NCI-H146 (cell line): ENCODE measurements around the gene KCNK18.
"Not testable (repeated sequence)": the region's sequence is repeated elsewhere in the genome, so short reads cannot be mapped to it uniquely, and the experiment has no call there.

Experiments
- DNase-seq: peaks from one replicate; lab custom pipeline; 2025; lab: John Stamatoyannopoulos, UW

KCNK18 gene

DNA sequence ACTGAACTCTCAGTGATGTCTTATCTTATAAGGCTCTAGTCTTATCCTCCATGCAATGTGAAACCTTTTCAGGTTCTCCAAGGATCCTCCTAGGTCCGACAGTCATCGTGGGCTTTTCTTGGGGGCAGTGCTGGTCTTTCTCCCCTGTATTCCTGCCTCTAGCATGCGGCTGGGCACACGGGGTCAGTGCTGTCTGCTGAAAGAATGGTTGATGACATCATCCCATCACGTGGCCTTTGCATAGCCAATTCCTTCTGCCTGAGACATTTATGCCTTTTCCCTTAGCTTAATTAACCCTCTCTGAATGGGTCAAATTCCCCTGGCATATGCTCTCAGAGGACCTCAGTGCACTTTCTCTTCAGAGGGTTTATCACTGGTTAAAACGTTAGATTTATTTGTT lies 27.0 kb upstream of the KCNK18 start:
- DNase-seq: no peak

GRCh38 chr10:117174439-117175214 lies 22.7 kb upstream of the KCNK18 start:
- DNase-seq: peak; percentile 74

GRCh38 chr10:117175215-117175900 lies 21.9 kb upstream of the KCNK18 start:
- DNase-seq: peak; percentile 52

DNA sequence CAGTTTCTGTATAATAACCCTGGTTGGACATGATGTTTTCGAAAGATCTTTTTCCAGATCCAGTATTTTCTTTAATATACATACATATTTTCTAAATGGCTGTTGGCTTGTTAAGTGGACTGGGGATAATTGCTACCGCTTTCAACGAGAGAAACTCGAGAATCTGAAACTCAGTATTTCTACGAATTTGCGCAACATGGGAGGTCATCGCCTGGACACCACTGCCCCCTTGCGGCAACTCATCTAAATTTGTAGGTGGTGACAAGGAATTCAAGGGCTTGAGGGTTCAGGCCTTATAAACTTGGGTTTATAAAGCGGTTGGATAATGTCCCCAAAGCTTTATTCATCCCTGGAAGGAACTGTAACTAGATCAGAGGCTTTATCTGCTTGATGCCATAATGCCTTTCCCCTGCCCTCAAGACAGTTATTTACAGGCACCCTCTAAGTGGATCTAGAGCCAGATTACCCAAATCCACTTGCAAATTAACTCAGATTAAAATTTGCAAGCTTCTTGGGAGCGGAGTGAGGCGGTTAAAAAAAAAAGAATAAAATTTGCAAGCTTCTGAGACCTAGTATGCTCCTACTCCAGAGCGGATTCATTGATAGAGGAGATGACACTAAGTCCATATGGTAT lies 21.3 kb upstream of the KCNK18 start:
- peak; percentile 70 for DNase-seq

- DNase-seq: no peak
These were observed 19.1 kb upstream of the KCNK18 start for GRCh38 chr10:117178190-117178589.

- DNase-seq: no peak
These were observed 13.0 kb upstream of the KCNK18 start for GRCh38 chr10:117184296-117184695.

- no peak for DNase-seq
These were observed 12.5 kb upstream of the KCNK18 start for GRCh38 chr10:117184821-117185220.

GRCh38 chr10:117185817-117186216 lies 11.5 kb upstream of the KCNK18 start:
- DNase-seq: not testable (repeated sequence)

- DNase-seq: no peak
These were observed 10.3 kb upstream of the KCNK18 start for GRCh38 chr10:117186832-117187615.

- DNase-seq: no peak
These were observed 8.9 kb upstream of the KCNK18 start for GRCh38 chr10:117188371-117188770.

GRCh38 chr10:117189557-117189956 lies 7.7 kb upstream of the KCNK18 start:
- no peak for DNase-seq

- DNase-seq: no peak
These were observed 799 bp downstream of the KCNK18 start for GRCh38 chr10:117198088-117198487.

DNA sequence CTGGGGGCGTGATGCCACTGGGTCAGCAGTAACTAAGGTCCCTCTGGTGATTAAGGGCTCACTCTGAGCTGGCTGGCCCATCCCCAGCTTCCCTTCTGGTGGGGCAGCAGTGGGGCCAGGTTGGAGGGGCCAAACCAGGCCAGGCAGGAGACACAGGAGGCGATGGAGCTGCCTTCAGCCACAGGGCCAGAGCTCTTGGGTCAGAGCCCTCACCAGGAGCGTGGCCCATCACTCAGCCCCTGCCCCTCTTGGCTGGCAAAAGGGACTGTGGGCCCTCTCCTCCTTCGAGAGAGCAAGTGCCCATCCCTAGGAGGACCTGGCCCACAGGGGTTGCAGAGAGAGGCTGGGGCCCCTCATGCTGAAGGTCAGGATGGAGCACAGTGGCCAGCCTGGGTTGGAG lies 4.5 kb downstream of the KCNK18 start:
- no peak for DNase-seq

- no peak for DNase-seq
These were observed 7.0 kb downstream of the KCNK18 start for GRCh38 chr10:117204316-117204715.

- no peak for DNase-seq
These were observed 14.9 kb downstream of the KCNK18 start for GRCh38 chr10:117212176-117212575.

- DNase-seq: no peak
These were observed 17.1 kb downstream of the KCNK18 start for GRCh38 chr10:117214401-117214800.

DNA sequence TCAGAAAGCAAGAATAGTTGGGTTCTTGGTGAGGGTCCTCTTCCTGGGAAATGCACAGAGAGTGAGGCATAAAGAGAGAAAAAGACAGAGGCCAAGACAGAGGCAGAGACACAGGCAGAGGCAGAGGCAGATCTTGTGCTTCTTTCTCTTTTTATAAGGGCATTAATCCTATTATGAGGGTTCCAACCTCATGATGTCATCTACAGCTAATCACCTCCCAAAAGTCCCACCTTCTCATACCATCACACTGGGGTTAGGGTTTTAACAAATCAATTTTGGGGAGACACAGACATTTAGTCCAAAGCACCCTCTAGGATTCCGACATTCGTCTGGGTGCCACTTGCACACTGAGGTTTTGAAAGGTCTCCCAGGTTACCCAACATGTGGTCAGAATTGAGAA lies 17.8 kb downstream of the KCNK18 start:
- DNase-seq: no peak

- DNase-seq: no peak
These were observed 18.7 kb downstream of the KCNK18 start for GRCh38 chr10:117216028-117216427.

DNA sequence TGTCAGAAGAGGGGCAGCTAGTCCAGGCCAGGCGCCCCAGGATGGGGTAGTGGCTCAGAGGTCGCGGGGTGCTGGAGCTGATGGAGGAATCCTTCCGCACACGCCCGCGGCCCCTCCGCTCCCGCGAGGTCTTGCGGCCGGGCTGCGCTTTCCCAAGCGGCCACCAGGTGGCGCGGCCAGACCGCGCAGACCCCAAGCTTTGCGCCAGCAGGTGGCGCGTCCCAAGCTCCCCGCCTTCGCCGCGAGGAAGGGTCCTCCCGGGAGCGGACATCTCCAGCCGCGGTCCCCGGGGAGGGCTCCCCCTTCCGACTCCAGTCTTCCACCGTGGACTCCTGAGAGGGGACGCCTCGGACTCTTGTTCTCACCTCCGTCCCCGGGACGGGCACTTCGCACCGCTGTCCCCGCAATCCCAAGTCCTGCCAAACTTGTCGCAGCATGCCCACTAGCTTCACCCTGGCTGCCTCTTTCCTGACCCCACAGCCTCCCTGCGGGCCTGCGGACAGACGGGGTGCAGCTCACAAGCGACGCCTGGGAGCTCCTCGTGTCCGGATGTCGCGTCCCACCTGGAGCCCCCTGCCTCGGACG lies 19.4 kb downstream of the KCNK18 start:
- DNase-seq: peak; percentile 75

DNA sequence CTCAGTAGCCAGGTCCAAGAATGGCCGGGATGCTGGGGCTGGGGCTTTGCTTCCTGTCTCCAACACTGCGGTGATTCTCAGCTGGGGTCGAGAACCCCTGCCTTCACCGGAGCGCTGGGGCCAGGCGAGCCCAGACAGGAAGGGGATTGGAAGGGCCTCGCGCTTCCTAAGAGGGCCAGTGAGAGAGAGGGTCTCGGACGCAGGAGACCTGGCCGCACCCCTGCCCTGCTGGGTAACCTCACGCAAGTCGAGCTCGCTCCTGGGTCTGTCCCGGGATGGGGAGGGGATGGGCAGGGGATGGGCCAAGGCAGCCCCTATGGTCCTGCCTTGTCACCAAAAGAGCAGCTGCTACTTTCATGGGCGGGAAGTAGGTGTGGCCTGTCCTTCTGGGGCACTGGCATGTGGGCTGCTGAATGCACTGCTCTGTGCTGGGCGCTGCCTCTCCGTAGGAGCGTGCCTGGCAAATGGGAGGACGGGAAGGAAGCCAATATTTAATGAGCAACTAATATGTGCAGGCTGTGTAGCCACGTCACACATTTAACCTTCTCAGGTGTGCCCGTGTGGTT lies 20.0 kb downstream of the KCNK18 start:
- DNase-seq: peak; percentile 66

DNA sequence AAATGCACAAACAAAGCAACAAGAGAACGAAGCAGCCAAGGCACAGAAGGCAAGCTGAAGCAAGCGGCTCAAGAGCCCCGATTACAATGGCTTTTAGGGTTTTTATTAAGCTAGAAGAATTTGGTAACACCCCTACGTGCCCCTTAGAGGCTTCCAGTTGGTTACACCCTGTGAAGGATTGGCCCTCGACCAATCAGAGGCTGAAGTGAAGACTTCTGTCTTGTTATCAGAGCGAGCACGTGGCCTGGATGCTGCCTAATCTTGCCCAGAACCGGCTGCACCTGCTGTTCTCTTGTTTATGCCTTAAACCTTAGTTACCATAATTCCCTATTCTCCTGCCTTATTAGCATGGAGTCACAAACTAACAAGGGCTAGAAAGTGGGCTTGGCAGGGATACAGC lies 21.4 kb downstream of the KCNK18 start:
- no peak for DNase-seq
